ENCODE measurements around the gene ITPR1. TPM values are rescaled to one million over a fixed set of nuclear protein-coding genes. Genes with fewer than 3 reads are reported as not detected.
"Not testable (repeated sequence)": the region's sequence is repeated elsewhere in the genome, so short reads cannot be mapped to it uniquely, and the experiment has no call there.

The ITPR1 gene
- total RNA-seq, 1 donor from 2014 or later, result 53.1 TPM

DNA sequence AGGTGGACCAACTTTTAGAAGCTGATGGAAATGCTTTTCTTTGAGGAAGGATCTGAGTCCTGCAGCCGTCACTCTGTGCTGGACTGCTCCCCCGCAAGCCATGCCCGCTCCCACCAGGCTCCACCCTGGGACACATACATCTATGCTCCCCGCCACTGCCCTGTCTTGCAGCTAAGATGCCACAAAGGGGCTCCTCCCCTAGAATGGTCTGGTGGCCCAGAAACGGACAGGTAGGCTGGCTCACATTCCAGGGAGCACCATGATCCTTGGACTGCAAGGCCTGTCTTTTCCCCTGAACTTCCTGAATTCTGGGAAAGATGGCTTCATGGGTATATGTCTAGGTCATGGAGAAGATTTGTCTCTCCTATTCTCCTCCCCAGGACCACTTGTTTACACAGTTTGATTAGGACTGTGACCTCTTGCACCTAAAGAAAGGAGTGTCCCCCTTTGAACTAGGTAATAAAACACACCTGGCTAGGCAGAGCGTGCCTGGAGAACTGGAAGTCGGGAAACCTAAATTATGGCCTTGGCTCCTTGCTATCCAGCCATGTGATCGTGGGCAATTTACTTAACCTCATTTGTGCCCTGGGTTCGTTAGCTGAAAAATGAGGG, 265.2 kb downstream of the ITPR1 start:
- Mint-ChIP-seq H3K9me3 (ENCODE audit: unreplicated experiment) (no peaks in the 10 kb centered on the region), H3K27me3 (ENCODE audit: unreplicated experiment) (no peaks in the 10 kb centered on the region), H3K36me3 (ENCODE audit: low read depth, unreplicated experiment) (peaks cover 31% of the 10 kb centered on the region), H3K4me3 (ENCODE audit: unreplicated experiment) (no peak overlapping the region), H3K4me1 (ENCODE audit: unreplicated experiment) (peaks cover 16% of the 10 kb centered on the region), H3K27ac (ENCODE audit: unreplicated experiment) (no peak overlapping the region)
- TF ChIP-seq CTCF (IDR thresholded peaks at IDR 0.05; ENCODE audit: unreplicated experiment), result no peak
- DNase-seq (ENCODE audit: low spot score), result no peak

DNA sequence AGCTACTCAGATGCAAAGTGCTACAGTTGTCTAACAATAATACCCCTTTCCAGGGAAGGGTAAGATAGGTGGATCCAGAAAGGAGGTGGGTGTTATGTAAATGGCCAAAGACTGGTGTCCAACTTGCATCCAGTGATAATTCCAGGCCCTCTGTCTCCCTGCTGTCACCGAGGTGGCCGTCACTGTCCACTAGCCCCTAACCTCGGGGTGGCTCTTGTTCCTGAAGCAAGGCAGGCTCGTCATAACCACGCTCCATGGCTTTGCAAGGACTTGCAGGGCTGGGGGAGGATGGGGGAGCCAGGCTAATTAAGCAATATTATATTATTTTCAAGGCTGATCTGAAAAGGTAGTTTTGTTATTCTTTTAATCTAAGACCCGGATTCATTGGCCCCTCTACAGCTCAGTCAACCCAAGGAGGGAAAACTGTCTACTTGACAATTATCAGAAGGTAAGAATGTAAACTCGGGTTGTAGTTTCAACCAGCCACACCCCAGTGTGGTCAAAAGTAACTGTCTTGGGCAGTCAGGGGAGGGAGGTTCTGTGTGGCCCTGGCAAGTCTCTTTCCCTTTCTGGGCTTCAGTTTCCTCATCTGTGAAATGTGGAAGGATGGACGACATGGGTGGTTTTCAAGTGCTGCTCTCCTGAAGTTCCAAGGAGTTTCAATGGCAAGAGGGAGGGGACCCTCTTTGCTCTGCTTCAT, 266.0 kb downstream of the ITPR1 start:
- no peak for DNase-seq (ENCODE audit: low spot score)
- Mint-ChIP-seq H3K36me3 (ENCODE audit: low read depth, unreplicated experiment) (peaks cover 34% of the 10 kb centered on the region), H3K4me3 (ENCODE audit: unreplicated experiment) (no peak overlapping the region), H3K27me3 (ENCODE audit: unreplicated experiment) (no peaks in the 10 kb centered on the region), H3K4me1 (ENCODE audit: unreplicated experiment) (peaks cover 10% of the 10 kb centered on the region), H3K9me3 (ENCODE audit: unreplicated experiment) (no peaks in the 10 kb centered on the region), H3K27ac (ENCODE audit: unreplicated experiment) (no peak overlapping the region)
- TF ChIP-seq CTCF (IDR thresholded peaks at IDR 0.05; ENCODE audit: unreplicated experiment), result no peak

- TF ChIP-seq CTCF (IDR thresholded peaks at IDR 0.05; ENCODE audit: unreplicated experiment), result no peak
- DNase-seq (ENCODE audit: low spot score), result no peak
- H3K27ac Mint-ChIP-seq (ENCODE audit: unreplicated experiment), result no peak overlapping the region
Measured at GRCh38 chr3:4759689-4760312, 266.7 kb downstream of the ITPR1 start.

GRCh38 chr3:4761759-4762158, 268.6 kb downstream of the ITPR1 start:
- Mint-ChIP-seq H3K27ac (ENCODE audit: unreplicated experiment) (no peak overlapping the region), H3K36me3 (ENCODE audit: low read depth, unreplicated experiment) (peaks cover 52% of the 10 kb centered on the region), H3K27me3 (ENCODE audit: unreplicated experiment) (peaks cover 4% of the 10 kb centered on the region), H3K4me3 (ENCODE audit: unreplicated experiment) (peak overlapping the region; percentile 47), H3K9me3 (ENCODE audit: unreplicated experiment) (no peaks in the 10 kb centered on the region), H3K4me1 (ENCODE audit: unreplicated experiment) (peaks cover 8% of the 10 kb centered on the region)
- no peak for TF ChIP-seq CTCF (IDR thresholded peaks at IDR 0.05; ENCODE audit: unreplicated experiment)
- DNase-seq (ENCODE audit: low spot score), result no peak

More at GRCh38 chr3:4759689-4760312, 266.7 kb downstream of the ITPR1 start:
- Mint-ChIP-seq H3K27me3 (ENCODE audit: unreplicated experiment) (no peaks in the 10 kb centered on the region), H3K36me3 (ENCODE audit: low read depth, unreplicated experiment) (peaks cover 41% of the 10 kb centered on the region), H3K9me3 (ENCODE audit: unreplicated experiment) (no peaks in the 10 kb centered on the region), H3K4me3 (ENCODE audit: unreplicated experiment) (no peak overlapping the region), H3K4me1 (ENCODE audit: unreplicated experiment) (peaks cover 8% of the 10 kb centered on the region)

GRCh38 chr3:4762481-4763230, 269.5 kb downstream of the ITPR1 start:
- not testable (repeated sequence) for H3K27me3 Mint-ChIP-seq (ENCODE audit: unreplicated experiment); DNase-seq (ENCODE audit: low spot score); H3K4me3 Mint-ChIP-seq (ENCODE audit: unreplicated experiment); H3K9me3 Mint-ChIP-seq (ENCODE audit: unreplicated experiment); H3K4me1 Mint-ChIP-seq (ENCODE audit: unreplicated experiment)
- Mint-ChIP-seq H3K27ac (ENCODE audit: unreplicated experiment) (peak overlapping the region; percentile 26), H3K36me3 (ENCODE audit: low read depth, unreplicated experiment) (peaks cover 59% of the 10 kb centered on the region)
